ENCODE measurements around the gene FAM222A. TPM values are rescaled to one million over a fixed set of nuclear protein-coding genes. Genes with fewer than 3 reads are reported as not detected.

Gene FAM222A
- total RNA-seq, 1 experiment from 2014 or later: 1.6 TPM

GRCh38 chr12:109767991-109768900 lies 54.6 kb downstream of the FAM222A start:
- Mint-ChIP-seq H3K36me3 (no peaks in the 10 kb centered on the region), H3K4me3 (no peak overlapping the region), H3K27ac (no peak overlapping the region), H3K27me3 (ENCODE audit: low read depth) (no peaks in the 10 kb centered on the region), H3K4me1 (peaks cover 15% of the 10 kb centered on the region; the same call in 1 of the 2 replicates), H3K9me3 (0 out of 2 replicates have a peak, but pooled peaks cover 3% of the 10 kb centered on the region)
- ChIA-PET CTCF (interaction anchor here (1.1 kb wide), 1 partner anchor 172 kb away, joined by 3 read pairs; no protein-coding TSS in a partner anchor), POLR2A (no interaction called here)
- DNase-seq (ENCODE audit: low spot score) (no peak), ATAC-seq (no peak)
- TF ChIP-seq GRHL2 (CRISPR knock-in tag; IDR thresholded peaks at IDR 0.05; ENCODE audit: insufficient replicate concordance, severe bottlenecking) (no peak), ATF1 (CRISPR knock-in tag; IDR thresholded peaks at IDR 0.05) (no peak), CBFB (CRISPR knock-in tag; IDR thresholded peaks at IDR 0.05; ENCODE audit: low read depth) (no peak), SMAD3 (CRISPR knock-in tag; IDR thresholded peaks at IDR 0.05; ENCODE audit: borderline replicate concordance) (no peak), ZMAT4 (CRISPR knock-in tag; IDR thresholded peaks at IDR 0.05) (no peak), TCF7 (CRISPR knock-in tag; IDR thresholded peaks at IDR 0.05; ENCODE audit: low read depth) (no peak), JUN (CRISPR knock-in tag; IDR thresholded peaks at IDR 0.05) (no peak), USF1 (CRISPR knock-in tag; IDR thresholded peaks at IDR 0.05) (no peak), MXD4 (CRISPR knock-in tag; IDR thresholded peaks at IDR 0.05; ENCODE audit: borderline replicate concordance) (no peak)

GRCh38 chr12:109768901-109769670 lies 55.5 kb downstream of the FAM222A start:
- Mint-ChIP-seq H3K27me3 (ENCODE audit: low read depth) (no peaks in the 10 kb centered on the region), H3K27ac (no peak overlapping the region), H3K9me3 (no peaks in the 10 kb centered on the region), H3K4me3 (no peak overlapping the region), H3K36me3 (no peaks in the 10 kb centered on the region), H3K4me1 (peaks cover 15% of the 10 kb centered on the region; the same call in 1 of the 2 replicates)
- CTCF ChIA-PET: interaction anchor here (1.1 kb wide), 1 partner anchor 173 kb away, joined by 3 read pairs; no protein-coding TSS in a partner anchor
- TF ChIP-seq ZNF121 (CRISPR knock-in tag; IDR thresholded peaks at IDR 0.05): no peak
- TF ChIP-seq ATF2 (CRISPR knock-in tag; IDR thresholded peaks at IDR 0.05; ENCODE audit: borderline replicate concordance, low read depth): no peak
- ATAC-seq: no peak
- POLR2A ChIA-PET: no interaction called here
- DNase-seq (ENCODE audit: low spot score): no peak

- H3K9me3 Mint-ChIP-seq: no peaks in the 10 kb centered on the region
- ATAC-seq (no peak), DNase-seq (ENCODE audit: low spot score) (no peak)
- H3K27me3 Mint-ChIP-seq (ENCODE audit: low read depth): no peaks in the 10 kb centered on the region
- POLR2A ChIA-PET: no interaction called here
- no peak overlapping the region for H3K4me3 Mint-ChIP-seq
- no peaks in the 10 kb centered on the region for H3K36me3 Mint-ChIP-seq
- CTCF ChIA-PET: interaction anchor here (1.2 to 8.6 kb wide), 4 partner anchors 8 to 172 kb away, joined by 3 to 108 read pairs (median 4); no protein-coding TSS in a partner anchor
- H3K27ac Mint-ChIP-seq: no peak overlapping the region
- peaks cover 15% of the 10 kb centered on the region; the same call in 1 of the 2 replicates for H3K4me1 Mint-ChIP-seq
- TF ChIP-seq ZNF671 (CRISPR knock-in tag; IDR thresholded peaks at IDR 0.05): no peak
- TF ChIP-seq ATF3 (CRISPR knock-in tag; conservative IDR thresholded peaks at IDR 0.05): no peak
- TF ChIP-seq PRDM15 (CRISPR knock-in tag; IDR thresholded peaks at IDR 0.05): no peak
- no peak for TF ChIP-seq IRF2 (CRISPR knock-in tag; IDR thresholded peaks at IDR 0.05; ENCODE audit: borderline replicate concordance, low read depth)
- TF ChIP-seq HMGXB4 (CRISPR knock-in tag; IDR thresholded peaks at IDR 0.05): no peak
- no peak for TF ChIP-seq CTCF (IDR thresholded peaks at IDR 0.05)
Measured at GRCh38 chr12:109770104-109770860, 56.7 kb downstream of the FAM222A start.

Data from WTC11 (cell line).